PFSK-1 (cell line): ENCODE measurements around the gene USP2.

Source experiments
- SIN3A ChIP-seq: IDR thresholded peaks from 2 replicates; pipeline ENCODE4 v1.6.1; 2012; ENCODE audit warnings: mild to moderate bottlenecking, low read length, moderate library complexity, borderline replicate concordance; ENCODE audit not compliant: insufficient read depth
- TAF1 ChIP-seq: IDR thresholded peaks from 2 replicates; pipeline ENCODE4 v1.6.1; 2012; ENCODE audit warnings: low read length, control low read depth, borderline replicate concordance; ENCODE audit not compliant: insufficient read depth

GRCh38 chr11:119310682-119311052 is 70.8 kb downstream of the USP2 start:
- no peak for TF ChIP-seq TAF1
- TF ChIP-seq SIN3A: no peak
